IPS-20b (cell line): ENCODE data around the gene DNASE2B.

Experiments
- H3K27ac ChIP-seq: one replicate; pipeline ENCODE4 v1.5.1; 2013; ENCODE audit warnings: low read length
- H3K27me3 ChIP-seq: 2 replicates; pipeline ENCODE4 v1.6.1; 2013; ENCODE audit warnings: mild to moderate bottlenecking, low read length, inconsistent platforms; ENCODE audit not compliant: insufficient read depth
- H3K36me3 ChIP-seq: 2 replicates; pipeline ENCODE4 v1.6.1; 2013; ENCODE audit warnings: low read depth, mild to moderate bottlenecking, inconsistent platforms, low read length, moderate library complexity; ENCODE audit not compliant: insufficient read depth
- H3K4me1 ChIP-seq: 2 replicates; pipeline ENCODE4 v1.6.1; 2013; ENCODE audit warnings: mild to moderate bottlenecking, control low read depth, inconsistent platforms, low read length, moderate library complexity; ENCODE audit not compliant: insufficient read depth
- H3K4me3 ChIP-seq: 2 replicates; pipeline ENCODE4 v1.5.1; 2013; ENCODE audit warnings: mild to moderate bottlenecking, low read length, inconsistent platforms
- H3K9ac ChIP-seq: 2 replicates; pipeline ENCODE4 v1.6.1; 2013; ENCODE audit warnings: low read depth, mild to moderate bottlenecking, inconsistent platforms, low read length, moderate library complexity
- H3K9me3 ChIP-seq: 2 replicates; pipeline ENCODE4 v1.6.1; 2013; ENCODE audit warnings: mild to moderate bottlenecking, low read depth, low read length, inconsistent platforms; ENCODE audit not compliant: insufficient read depth

DNASE2B gene

GRCh38 chr1:84425150-84425896, 27.0 kb downstream of the DNASE2B start:
- H3K27ac ChIP-seq: no peak overlapping the region
- no peaks in the 10 kb centered on the region for H3K36me3 ChIP-seq
- H3K9ac ChIP-seq: no peak overlapping the region
- no peaks in the 10 kb centered on the region for H3K4me1 ChIP-seq
- no peaks in the 10 kb centered on the region for H3K9me3 ChIP-seq
- no peaks in the 10 kb centered on the region for H3K27me3 ChIP-seq
- H3K4me3 ChIP-seq: no peak overlapping the region

- no peaks in the 10 kb centered on the region for H3K9me3 ChIP-seq
- H3K4me1 ChIP-seq: no peaks in the 10 kb centered on the region
- H3K36me3 ChIP-seq: no peaks in the 10 kb centered on the region
- no peak overlapping the region for H3K4me3 ChIP-seq
- H3K27ac ChIP-seq: no peak overlapping the region
- H3K9ac ChIP-seq: no peak overlapping the region
- H3K27me3 ChIP-seq: no peaks in the 10 kb centered on the region
These were observed 28.1 kb downstream of the DNASE2B start for GRCh38 chr1:84426376-84426775.

GRCh38 chr1:84427250-84428188, 29.2 kb downstream of the DNASE2B start:
- Histone ChIP-seq H3K9me3 (no peaks in the 10 kb centered on the region), H3K27me3 (no peaks in the 10 kb centered on the region), H3K27ac (no peak overlapping the region), H3K4me3 (no peak overlapping the region), H3K9ac (no peak overlapping the region), H3K4me1 (no peaks in the 10 kb centered on the region), H3K36me3 (no peaks in the 10 kb centered on the region)

- H3K36me3 ChIP-seq: no peaks in the 10 kb centered on the region
- no peak overlapping the region for H3K4me3 ChIP-seq
- H3K9ac ChIP-seq: no peak overlapping the region
These were observed 30.0 kb downstream of the DNASE2B start for GRCh38 chr1:84428235-84428634.

GRCh38 chr1:84429231-84429630, 30.9 kb downstream of the DNASE2B start:
- Histone ChIP-seq H3K27ac (no peak overlapping the region), H3K36me3 (no peaks in the 10 kb centered on the region), H3K27me3 (no peaks in the 10 kb centered on the region), H3K4me3 (no peak overlapping the region), H3K9me3 (no peaks in the 10 kb centered on the region), H3K4me1 (no peaks in the 10 kb centered on the region), H3K9ac (no peak overlapping the region)

More at GRCh38 chr1:84428235-84428634, 30.0 kb downstream of the DNASE2B start:
- no peaks in the 10 kb centered on the region for H3K9me3 ChIP-seq
- no peaks in the 10 kb centered on the region for H3K4me1 ChIP-seq
- no peak overlapping the region for H3K27ac ChIP-seq
- H3K27me3 ChIP-seq: no peaks in the 10 kb centered on the region

GRCh38 chr1:84430546-84430945, 32.3 kb downstream of the DNASE2B start:
- Histone ChIP-seq H3K27me3 (no peaks in the 10 kb centered on the region), H3K4me1 (no peaks in the 10 kb centered on the region), H3K9ac (no peak overlapping the region), H3K4me3 (no peak overlapping the region), H3K27ac (no peak overlapping the region), H3K9me3 (no peaks in the 10 kb centered on the region), H3K36me3 (no peaks in the 10 kb centered on the region)

- H3K9ac ChIP-seq: no peak overlapping the region
These were observed 35.2 kb downstream of the DNASE2B start for GRCh38 chr1:84433258-84434080.

GRCh38 chr1:84434081-84434769, 35.9 kb downstream of the DNASE2B start:
- no peak overlapping the region for H3K9ac ChIP-seq
- H3K4me1 ChIP-seq: peaks cover 13% of the 10 kb centered on the region; the same call in 1 of the 2 replicates
- H3K9me3 ChIP-seq: no peaks in the 10 kb centered on the region
- H3K36me3 ChIP-seq: no peaks in the 10 kb centered on the region
- H3K27ac ChIP-seq: no peak overlapping the region
- H3K4me3 ChIP-seq: no peak overlapping the region
- H3K27me3 ChIP-seq: no peaks in the 10 kb centered on the region

More at GRCh38 chr1:84433258-84434080, 35.2 kb downstream of the DNASE2B start:
- Histone ChIP-seq H3K27me3 (no peaks in the 10 kb centered on the region), H3K36me3 (no peaks in the 10 kb centered on the region), H3K27ac (no peak overlapping the region), H3K9me3 (no peaks in the 10 kb centered on the region), H3K4me1 (peaks cover 13% of the 10 kb centered on the region; the same call in 1 of the 2 replicates), H3K4me3 (no peak overlapping the region)

GRCh38 chr1:84434801-84435549, 36.7 kb downstream of the DNASE2B start:
- Histone ChIP-seq H3K27me3 (no peaks in the 10 kb centered on the region), H3K36me3 (no peaks in the 10 kb centered on the region), H3K9me3 (no peaks in the 10 kb centered on the region), H3K4me3 (no peak overlapping the region), H3K9ac (no peak overlapping the region), H3K27ac (no peak overlapping the region), H3K4me1 (peaks cover 13% of the 10 kb centered on the region; the same call in 1 of the 2 replicates)

- no peak overlapping the region for H3K4me3 ChIP-seq
- H3K36me3 ChIP-seq: no peaks in the 10 kb centered on the region
- peaks cover 13% of the 10 kb centered on the region; the same call in 1 of the 2 replicates for H3K4me1 ChIP-seq
- H3K27me3 ChIP-seq: no peaks in the 10 kb centered on the region
- H3K9me3 ChIP-seq: no peaks in the 10 kb centered on the region
- H3K27ac ChIP-seq: no peak overlapping the region
- no peak overlapping the region for H3K9ac ChIP-seq
These were observed 38.8 kb downstream of the DNASE2B start for GRCh38 chr1:84436876-84437655.
